ENCODE results near the gene C3orf62.

C3orf62 gene

DNA sequence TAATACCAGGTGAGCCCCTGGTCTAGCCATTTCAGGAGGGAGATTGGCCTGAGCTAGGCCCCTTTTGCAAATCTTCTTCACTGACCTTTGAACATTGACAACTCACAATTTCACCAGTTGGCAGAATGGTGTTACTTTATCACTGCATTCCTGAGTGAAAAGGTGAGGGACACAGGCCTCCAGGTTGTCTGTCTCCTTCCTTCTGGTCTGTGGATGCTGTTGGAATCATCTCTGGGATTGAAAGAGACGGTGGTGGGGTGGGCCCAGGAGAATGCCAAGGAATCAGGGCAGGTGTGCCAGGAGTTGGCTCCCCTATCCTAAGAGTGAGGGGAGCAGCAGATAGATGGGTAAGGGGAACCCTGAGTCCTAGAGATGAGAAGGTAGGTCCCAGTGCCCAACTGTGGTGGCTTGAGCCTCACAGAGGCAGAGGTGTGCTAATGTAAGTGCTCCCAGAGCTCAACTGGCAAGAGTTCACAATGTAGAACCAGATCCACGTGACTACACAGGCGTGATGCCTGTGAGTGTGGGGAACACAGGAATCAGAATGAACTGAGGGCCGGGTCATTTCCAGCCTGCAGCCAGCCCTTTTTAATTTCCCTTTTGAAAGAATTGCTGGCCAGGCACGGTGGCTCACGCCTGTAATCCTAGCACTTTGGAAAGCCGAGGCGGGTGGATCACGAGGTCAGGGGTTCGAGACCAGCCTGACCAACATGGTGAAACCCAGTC, 11.2 kb downstream of the C3orf62 start:
- Histone ChIP-seq H3K36me3 (peaks cover 10% of the 10 kb centered on the region), H3K9me3 (ENCODE audit: severe bottlenecking) (no peaks in the 10 kb centered on the region), H3K27ac (no peak overlapping the region), H3K27me3 (ENCODE audit: insufficient read depth, low read depth, severe bottlenecking) (no peaks in the 10 kb centered on the region), H3K4me3 (ENCODE audit: low read depth, low read length) (no peak overlapping the region)
- TF ChIP-seq, protein P1, sequence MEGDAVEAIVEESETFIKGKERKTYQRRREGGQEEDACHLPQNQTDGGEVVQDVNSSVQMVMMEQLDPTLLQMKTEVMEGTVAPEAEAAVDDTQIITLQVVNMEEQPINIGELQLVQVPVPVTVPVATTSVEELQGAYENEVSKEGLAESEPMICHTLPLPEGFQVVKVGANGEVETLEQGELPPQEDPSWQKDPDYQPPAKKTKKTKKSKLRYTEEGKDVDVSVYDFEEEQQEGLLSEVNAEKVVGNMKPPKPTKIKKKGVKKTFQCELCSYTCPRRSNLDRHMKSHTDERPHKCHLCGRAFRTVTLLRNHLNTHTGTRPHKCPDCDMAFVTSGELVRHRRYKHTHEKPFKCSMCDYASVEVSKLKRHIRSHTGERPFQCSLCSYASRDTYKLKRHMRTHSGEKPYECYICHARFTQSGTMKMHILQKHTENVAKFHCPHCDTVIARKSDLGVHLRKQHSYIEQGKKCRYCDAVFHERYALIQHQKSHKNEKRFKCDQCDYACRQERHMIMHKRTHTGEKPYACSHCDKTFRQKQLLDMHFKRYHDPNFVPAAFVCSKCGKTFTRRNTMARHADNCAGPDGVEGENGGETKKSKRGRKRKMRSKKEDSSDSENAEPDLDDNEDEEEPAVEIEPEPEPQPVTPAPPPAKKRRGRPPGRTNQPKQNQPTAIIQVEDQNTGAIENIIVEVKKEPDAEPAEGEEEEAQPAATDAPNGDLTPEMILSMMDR (IDR thresholded peaks at IDR 0.05; ENCODE audit: low read depth, low read length): no peak
- DNase-seq: no peak

DNA sequence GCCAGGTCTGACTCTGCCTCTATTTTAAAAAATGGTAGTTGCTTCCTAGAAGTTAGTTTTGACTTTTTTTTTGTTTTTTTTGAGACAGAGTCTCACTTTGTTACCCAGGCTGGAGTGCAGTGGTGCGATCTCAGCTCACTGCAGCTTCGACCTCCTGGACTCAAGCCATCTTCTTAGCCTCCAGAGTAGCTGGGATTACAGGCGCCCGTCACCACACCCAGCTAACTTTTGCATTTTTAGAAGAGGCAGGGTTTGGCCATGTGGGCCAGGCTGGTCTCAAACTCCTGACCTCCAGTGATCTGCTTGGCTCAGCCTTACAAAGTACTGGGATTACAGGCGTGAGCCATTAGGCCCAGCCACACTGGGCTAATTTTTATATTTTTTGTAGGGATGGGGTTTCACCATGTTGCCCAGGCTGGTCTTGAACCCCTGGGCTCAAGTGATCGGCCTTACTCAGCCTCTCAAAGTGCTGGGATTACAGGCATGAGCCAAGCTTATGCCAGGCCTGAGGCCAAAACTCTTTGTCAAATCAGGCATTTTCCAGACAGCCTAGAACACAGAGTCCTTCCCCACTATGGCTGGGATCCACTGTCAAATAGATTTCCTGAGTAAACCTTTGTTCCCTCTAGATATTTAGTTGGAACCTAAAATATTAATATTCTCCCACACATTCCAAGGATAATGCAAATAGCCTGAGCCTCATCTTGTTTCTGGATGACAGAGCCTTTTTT, 13.7 kb downstream of the C3orf62 start:
- H3K27ac ChIP-seq: no peak overlapping the region
- no peaks in the 10 kb centered on the region for H3K9me3 ChIP-seq (ENCODE audit: severe bottlenecking)
- H3K4me3 ChIP-seq (ENCODE audit: low read depth, low read length): no peak overlapping the region
- no peak for DNase-seq
- TF ChIP-seq, protein P1 (IDR thresholded peaks at IDR 0.05; ENCODE audit: low read depth, low read length): no peak
- peaks cover 6% of the 10 kb centered on the region; the same call in 1 of the 2 replicates for H3K36me3 ChIP-seq
- no peaks in the 10 kb centered on the region for H3K27me3 ChIP-seq (ENCODE audit: insufficient read depth, low read depth, severe bottlenecking)

- no peak overlapping the region for H3K4me3 ChIP-seq (ENCODE audit: low read depth, low read length)
- no peak for DNase-seq
Measured at GRCh38 chr3:49260806-49261324, 16.2 kb downstream of the C3orf62 start.

GRCh38 chr3:49257187-49257586, 19.8 kb downstream of the C3orf62 start:
- no peak overlapping the region for H3K4me3 ChIP-seq (ENCODE audit: low read depth, low read length)
- DNase-seq: no peak
- no peak overlapping the region for H3K27ac ChIP-seq
- H3K9me3 ChIP-seq (ENCODE audit: severe bottlenecking): no peaks in the 10 kb centered on the region
- H3K36me3 ChIP-seq: no peaks in the 10 kb centered on the region
- no peaks in the 10 kb centered on the region for H3K27me3 ChIP-seq (ENCODE audit: insufficient read depth, low read depth, severe bottlenecking)
- TF ChIP-seq, protein P1 (IDR thresholded peaks at IDR 0.05; ENCODE audit: low read depth, low read length): no peak

More at GRCh38 chr3:49260806-49261324, 16.2 kb downstream of the C3orf62 start:
- no peak overlapping the region for H3K27ac ChIP-seq
- no peaks in the 10 kb centered on the region for H3K36me3 ChIP-seq
- no peaks in the 10 kb centered on the region for H3K9me3 ChIP-seq (ENCODE audit: severe bottlenecking)
- H3K27me3 ChIP-seq (ENCODE audit: insufficient read depth, low read depth, severe bottlenecking): no peaks in the 10 kb centered on the region
- TF ChIP-seq, protein P1 (IDR thresholded peaks at IDR 0.05; ENCODE audit: low read depth, low read length): no peak

DNA sequence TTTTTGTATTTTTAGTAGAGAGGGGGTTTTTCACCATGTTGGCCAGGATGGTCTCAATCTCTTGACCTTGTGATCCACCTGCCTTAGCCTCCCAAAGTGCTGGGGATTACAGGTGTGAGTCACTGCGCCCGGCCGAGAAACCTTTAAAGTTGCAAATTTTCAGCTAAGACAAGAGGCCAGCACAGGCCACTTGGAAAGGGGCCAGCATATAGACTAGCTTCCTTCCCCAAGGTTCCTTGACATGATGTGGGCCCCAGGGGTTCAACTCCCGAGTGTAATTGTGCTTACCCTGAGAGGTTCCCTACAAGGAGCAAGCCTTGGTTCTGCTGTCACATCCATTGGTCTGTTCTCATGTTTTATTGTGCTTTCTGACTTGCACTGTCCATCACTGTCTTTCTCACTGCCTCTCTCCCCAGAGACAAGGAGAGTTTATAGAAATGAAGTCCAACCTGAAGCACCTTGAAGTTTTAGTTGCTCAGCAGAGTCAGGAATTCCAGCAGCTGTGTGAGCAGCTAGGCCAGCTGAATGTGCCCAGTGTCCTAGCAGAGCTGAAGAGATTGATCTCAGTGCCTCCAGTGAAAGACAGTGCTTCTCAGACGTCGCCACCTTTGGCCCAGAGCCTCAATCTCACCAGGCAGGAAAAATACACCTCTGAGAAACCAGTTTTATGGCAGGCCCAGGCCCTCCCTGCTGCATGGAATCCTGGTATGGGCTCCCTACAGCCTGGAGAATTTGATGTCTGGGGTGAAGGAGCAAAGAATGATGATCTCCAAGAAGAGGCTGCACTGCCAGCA, 21.1 kb downstream of the C3orf62 start:
- TF ChIP-seq, protein P1 (IDR thresholded peaks at IDR 0.05; ENCODE audit: low read depth, low read length): no peak
- H3K27ac ChIP-seq: no peak overlapping the region
- H3K36me3 ChIP-seq: no peaks in the 10 kb centered on the region
- DNase-seq: no peak
- no peaks in the 10 kb centered on the region for H3K9me3 ChIP-seq (ENCODE audit: severe bottlenecking)
- no peaks in the 10 kb centered on the region for H3K27me3 ChIP-seq (ENCODE audit: insufficient read depth, low read depth, severe bottlenecking)
- no peak overlapping the region for H3K4me3 ChIP-seq (ENCODE audit: low read depth, low read length)
